Loucy (cell line): Measurements from ENCODE around the gene STAT3.

Experiments
- EZH2phosphoT487 ChIP-seq: fragments of 200-600 bp; IDR thresholded peaks from 2 replicates; pipeline ENCODE4 v1.6.1; 2018; ENCODE audit warnings: antibody characterized with exemption, mild to moderate bottlenecking, moderate library complexity, borderline replicate concordance
- TF ChIP-seq, protein P1 (sequence below): fragments of 200-600 bp; sonication (generic); conservative IDR thresholded peaks from 2 replicates; pipeline ENCODE4 v1.5.1; 2014; ENCODE audit warnings: mild to moderate bottlenecking, antibody characterized with exemption, low read length

DNA sequence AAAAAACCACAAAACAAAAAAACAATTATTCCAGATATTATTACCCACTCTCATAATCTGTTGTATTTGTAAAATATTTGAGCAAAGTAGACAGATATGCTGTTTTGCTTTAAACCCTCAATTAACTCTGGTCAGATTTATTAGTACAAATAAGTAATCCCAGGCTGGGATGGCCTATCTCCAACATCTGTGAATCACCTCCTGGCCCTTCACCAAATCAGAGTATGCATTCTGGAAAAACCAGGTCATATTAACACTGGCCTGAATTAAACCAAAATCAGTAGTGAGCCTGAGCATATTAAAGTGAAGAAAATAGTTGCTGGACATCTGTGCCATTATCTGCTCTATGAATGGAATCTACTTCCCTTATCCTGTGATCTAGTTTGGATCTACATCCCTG, 41.0 kb downstream of the STAT3 start:
- TF ChIP-seq, protein P1, sequence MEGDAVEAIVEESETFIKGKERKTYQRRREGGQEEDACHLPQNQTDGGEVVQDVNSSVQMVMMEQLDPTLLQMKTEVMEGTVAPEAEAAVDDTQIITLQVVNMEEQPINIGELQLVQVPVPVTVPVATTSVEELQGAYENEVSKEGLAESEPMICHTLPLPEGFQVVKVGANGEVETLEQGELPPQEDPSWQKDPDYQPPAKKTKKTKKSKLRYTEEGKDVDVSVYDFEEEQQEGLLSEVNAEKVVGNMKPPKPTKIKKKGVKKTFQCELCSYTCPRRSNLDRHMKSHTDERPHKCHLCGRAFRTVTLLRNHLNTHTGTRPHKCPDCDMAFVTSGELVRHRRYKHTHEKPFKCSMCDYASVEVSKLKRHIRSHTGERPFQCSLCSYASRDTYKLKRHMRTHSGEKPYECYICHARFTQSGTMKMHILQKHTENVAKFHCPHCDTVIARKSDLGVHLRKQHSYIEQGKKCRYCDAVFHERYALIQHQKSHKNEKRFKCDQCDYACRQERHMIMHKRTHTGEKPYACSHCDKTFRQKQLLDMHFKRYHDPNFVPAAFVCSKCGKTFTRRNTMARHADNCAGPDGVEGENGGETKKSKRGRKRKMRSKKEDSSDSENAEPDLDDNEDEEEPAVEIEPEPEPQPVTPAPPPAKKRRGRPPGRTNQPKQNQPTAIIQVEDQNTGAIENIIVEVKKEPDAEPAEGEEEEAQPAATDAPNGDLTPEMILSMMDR: no peak
- no peak for TF ChIP-seq EZH2phosphoT487
